Measurements from ENCODE around the gene GALNT10. TPM values are rescaled to one million over a fixed set of nuclear protein-coding genes. Genes with fewer than 3 reads are reported as not detected.

GALNT10 gene
- total RNA-seq, 1 experiment from 2014 or later: 68.2 TPM

DNA sequence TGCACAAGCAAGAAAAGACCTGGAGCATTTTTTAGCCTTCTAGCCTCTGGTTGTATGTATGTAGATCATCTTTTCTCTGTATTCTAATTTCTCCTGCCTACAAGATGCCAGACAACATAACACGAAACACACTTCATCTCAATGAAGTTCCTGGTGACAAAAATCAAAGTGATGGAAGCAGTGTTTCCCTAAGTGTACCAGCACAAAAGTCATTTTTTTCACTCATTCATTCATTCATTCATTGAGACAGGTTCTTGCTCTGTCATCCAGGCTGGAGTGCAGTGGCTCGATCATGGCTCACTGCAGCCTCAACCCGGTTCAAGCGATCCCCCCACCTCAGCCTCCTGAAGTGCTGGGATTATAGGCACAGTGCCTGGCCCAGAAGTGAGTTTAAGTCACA lies 183.7 kb downstream of the GALNT10 start:
- Mint-ChIP-seq H3K27ac (ENCODE audit: unreplicated experiment) (no peak overlapping the region), H3K27me3 (ENCODE audit: unreplicated experiment) (no peaks in the 10 kb centered on the region), H3K4me1 (ENCODE audit: low read depth, unreplicated experiment) (peaks cover 11% of the 10 kb centered on the region), H3K9me3 (ENCODE audit: low read depth, unreplicated experiment) (no peaks in the 10 kb centered on the region), H3K36me3 (ENCODE audit: insufficient read depth, unreplicated experiment) (no peaks in the 10 kb centered on the region), H3K4me3 (ENCODE audit: low read depth, unreplicated experiment) (no peak overlapping the region)
- DNase-seq: no peak
- intact Hi-C loops (cut with micrococcal nuclease; ENCODE audit: unreplicated experiment): no loop called here
- no TSS peak for BruUV-seq (replicated peaks)
- CTCF ChIA-PET: no interaction called here
- TF ChIP-seq, protein P1, sequence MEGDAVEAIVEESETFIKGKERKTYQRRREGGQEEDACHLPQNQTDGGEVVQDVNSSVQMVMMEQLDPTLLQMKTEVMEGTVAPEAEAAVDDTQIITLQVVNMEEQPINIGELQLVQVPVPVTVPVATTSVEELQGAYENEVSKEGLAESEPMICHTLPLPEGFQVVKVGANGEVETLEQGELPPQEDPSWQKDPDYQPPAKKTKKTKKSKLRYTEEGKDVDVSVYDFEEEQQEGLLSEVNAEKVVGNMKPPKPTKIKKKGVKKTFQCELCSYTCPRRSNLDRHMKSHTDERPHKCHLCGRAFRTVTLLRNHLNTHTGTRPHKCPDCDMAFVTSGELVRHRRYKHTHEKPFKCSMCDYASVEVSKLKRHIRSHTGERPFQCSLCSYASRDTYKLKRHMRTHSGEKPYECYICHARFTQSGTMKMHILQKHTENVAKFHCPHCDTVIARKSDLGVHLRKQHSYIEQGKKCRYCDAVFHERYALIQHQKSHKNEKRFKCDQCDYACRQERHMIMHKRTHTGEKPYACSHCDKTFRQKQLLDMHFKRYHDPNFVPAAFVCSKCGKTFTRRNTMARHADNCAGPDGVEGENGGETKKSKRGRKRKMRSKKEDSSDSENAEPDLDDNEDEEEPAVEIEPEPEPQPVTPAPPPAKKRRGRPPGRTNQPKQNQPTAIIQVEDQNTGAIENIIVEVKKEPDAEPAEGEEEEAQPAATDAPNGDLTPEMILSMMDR (IDR thresholded peaks at IDR 0.05; ENCODE audit: unreplicated experiment): no peak

DNA sequence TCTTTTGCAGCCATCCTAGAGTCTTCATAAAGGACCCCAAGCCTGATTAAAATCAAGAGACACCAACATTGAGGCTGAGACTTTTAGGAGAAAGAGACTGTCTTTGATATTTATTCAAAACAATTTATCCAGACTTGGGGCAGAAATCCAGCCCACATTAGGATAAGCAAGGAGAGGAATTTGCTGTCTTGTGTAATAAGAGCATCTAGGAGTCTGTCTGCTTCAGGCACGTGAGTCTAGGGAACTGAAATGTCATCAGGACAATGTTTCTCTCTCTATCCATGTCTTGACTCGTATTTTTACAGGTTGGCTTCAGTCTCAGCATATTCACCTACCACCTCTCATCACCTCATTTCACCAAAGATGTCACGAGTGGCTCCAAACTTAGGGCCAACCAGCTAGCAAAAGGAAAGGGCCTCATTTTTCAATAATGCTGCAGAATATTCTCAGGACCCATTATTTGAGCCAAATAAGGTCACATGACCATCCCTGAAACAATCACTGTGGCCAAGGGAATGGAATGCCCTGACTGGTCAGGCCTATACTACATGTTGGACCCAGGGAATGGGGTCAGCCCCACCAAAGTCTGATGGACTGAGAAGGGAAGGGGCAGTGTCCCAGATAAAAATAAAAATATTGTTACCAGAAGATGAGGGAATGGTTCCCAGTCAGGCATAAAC lies 184.9 kb downstream of the GALNT10 start:
- BruUV-seq (replicated peaks): no TSS peak
- CTCF ChIA-PET: no interaction called here
- DNase-seq: no peak
- intact Hi-C loops (cut with micrococcal nuclease; ENCODE audit: unreplicated experiment): no loop called here
- no peaks in the 10 kb centered on the region for H3K9me3 Mint-ChIP-seq (ENCODE audit: low read depth, unreplicated experiment)
- TF ChIP-seq, protein P1 (IDR thresholded peaks at IDR 0.05; ENCODE audit: unreplicated experiment): no peak
- no peaks in the 10 kb centered on the region for H3K4me1 Mint-ChIP-seq (ENCODE audit: low read depth, unreplicated experiment)
- H3K27me3 Mint-ChIP-seq (ENCODE audit: unreplicated experiment): no peaks in the 10 kb centered on the region
- H3K27ac Mint-ChIP-seq (ENCODE audit: unreplicated experiment): no peak overlapping the region
- no peak overlapping the region for H3K4me3 Mint-ChIP-seq (ENCODE audit: low read depth, unreplicated experiment)
- no peaks in the 10 kb centered on the region for H3K36me3 Mint-ChIP-seq (ENCODE audit: insufficient read depth, unreplicated experiment)

DNA sequence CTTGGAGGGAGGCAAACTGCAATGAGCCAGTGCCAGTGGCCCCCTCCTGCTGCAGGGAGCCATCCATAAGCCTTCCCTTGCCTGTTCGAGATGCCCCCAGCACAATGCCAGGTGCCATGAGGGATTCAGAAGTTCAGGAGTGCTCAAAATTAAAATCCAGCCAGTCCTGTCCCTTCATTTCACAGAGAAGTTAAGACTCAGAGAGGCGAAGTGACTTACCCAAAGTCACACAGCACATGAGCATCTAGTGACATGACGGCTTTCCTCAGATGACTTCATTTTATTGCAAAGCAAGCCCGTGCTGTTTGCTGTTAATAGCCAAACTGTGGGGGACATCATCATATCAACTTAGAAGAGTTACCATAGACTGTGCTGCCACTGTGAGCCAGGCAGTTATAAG lies 185.9 kb downstream of the GALNT10 start:
- Mint-ChIP-seq H3K4me1 (ENCODE audit: low read depth, unreplicated experiment) (no peaks in the 10 kb centered on the region), H3K27me3 (ENCODE audit: unreplicated experiment) (no peaks in the 10 kb centered on the region), H3K36me3 (ENCODE audit: insufficient read depth, unreplicated experiment) (no peaks in the 10 kb centered on the region), H3K27ac (ENCODE audit: unreplicated experiment) (no peak overlapping the region), H3K9me3 (ENCODE audit: low read depth, unreplicated experiment) (no peaks in the 10 kb centered on the region), H3K4me3 (ENCODE audit: low read depth, unreplicated experiment) (no peak overlapping the region)
- DNase-seq: no peak
- CTCF ChIA-PET: no interaction called here
- BruUV-seq (replicated peaks): no TSS peak
- TF ChIP-seq, protein P1 (IDR thresholded peaks at IDR 0.05; ENCODE audit: unreplicated experiment): no peak
- intact Hi-C loops (cut with micrococcal nuclease; ENCODE audit: unreplicated experiment): no loop called here

DNA sequence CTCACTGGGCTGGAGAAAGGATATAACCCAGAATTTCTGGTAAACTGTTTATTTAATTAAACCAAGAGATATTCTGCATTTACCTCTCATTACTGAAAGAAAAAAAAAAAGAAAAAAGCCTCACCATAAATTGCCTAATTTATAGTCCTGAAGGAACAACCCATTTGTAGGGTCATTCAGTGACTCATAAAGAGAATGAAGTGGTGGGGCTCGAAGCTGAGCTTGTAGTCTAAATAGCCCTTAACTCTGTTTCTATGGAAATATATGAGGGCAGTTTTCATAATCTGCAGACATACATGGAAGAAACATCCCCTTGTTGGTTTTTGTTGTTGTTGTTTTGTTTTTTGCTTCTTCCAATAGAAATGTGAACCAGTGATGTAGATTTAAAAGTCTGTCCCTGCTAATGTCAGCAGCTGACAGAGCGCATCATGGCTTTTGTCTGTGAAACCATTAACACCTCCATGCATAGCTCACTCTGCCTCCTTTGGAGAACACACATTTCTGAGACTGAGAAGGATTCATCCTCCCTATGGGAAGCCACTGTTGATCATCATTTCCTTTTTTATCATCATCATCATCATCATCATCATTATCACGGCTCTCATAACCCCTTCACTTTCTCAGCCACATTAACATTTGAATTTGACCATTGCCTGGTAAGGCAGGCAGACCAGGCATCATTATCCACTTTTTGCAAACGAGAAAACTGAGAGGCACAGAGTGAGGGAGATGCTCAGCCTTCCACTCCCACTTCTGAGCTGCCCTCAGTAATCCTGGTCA lies 187.4 kb downstream of the GALNT10 start:
- H3K9me3 Mint-ChIP-seq (ENCODE audit: low read depth, unreplicated experiment): no peaks in the 10 kb centered on the region
- CTCF ChIA-PET: no interaction called here
- no TSS peak for BruUV-seq (replicated peaks)

More for the DNA sequence above, 187.4 kb downstream of the GALNT10 start:
- Mint-ChIP-seq H3K27ac (ENCODE audit: unreplicated experiment) (no peak overlapping the region), H3K4me1 (ENCODE audit: low read depth, unreplicated experiment) (no peaks in the 10 kb centered on the region), H3K4me3 (ENCODE audit: low read depth, unreplicated experiment) (no peak overlapping the region), H3K36me3 (ENCODE audit: insufficient read depth, unreplicated experiment) (no peaks in the 10 kb centered on the region), H3K27me3 (ENCODE audit: unreplicated experiment) (no peaks in the 10 kb centered on the region)
- intact Hi-C loops (cut with micrococcal nuclease; ENCODE audit: unreplicated experiment): no loop called here
- DNase-seq: no peak
- TF ChIP-seq, protein P1 (IDR thresholded peaks at IDR 0.05; ENCODE audit: unreplicated experiment): no peak
